Loucy (cell line): ENCODE data around the gene SPINT2.

Experiments
- H2AFZ ChIP-seq: fragments of 200-600 bp; sonication (generic); 2 replicates; pipeline ENCODE4 v1.6.0; 2016; ENCODE audit warnings: antibody characterized with exemption, mild to moderate bottlenecking, low read length, moderate library complexity
- H3F3A ChIP-seq: fragments of 200-600 bp; 2 replicates; pipeline ENCODE4 v1.6.0; 2016; ENCODE audit warnings: antibody characterized with exemption, low read depth, mild to moderate bottlenecking
- H3K27me3 ChIP-seq: fragments of 200-600 bp; sonication (generic); 2 replicates; pipeline ENCODE4 v1.6.1; 2014; ENCODE audit warnings: low read length, mild to moderate bottlenecking; ENCODE audit not compliant: insufficient read depth, poor library complexity, severe bottlenecking
- H3K36me3 ChIP-seq: fragments of 200-600 bp; sonication (generic); 2 replicates; pipeline ENCODE4 v1.6.1; 2016; ENCODE audit warnings: low read length; ENCODE audit not compliant: insufficient read depth
- H3K4me1 ChIP-seq: fragments of 200-600 bp; sonication (generic); 2 replicates; pipeline ENCODE4 v1.5.1; 2014; ENCODE audit warnings: low read length, mild to moderate bottlenecking; ENCODE audit not compliant: insufficient read depth, poor library complexity, severe bottlenecking
- H3K4me2 ChIP-seq: fragments of 200-600 bp; sonication (generic); 2 replicates; pipeline ENCODE4 v1.6.0; 2014; ENCODE audit warnings: antibody characterized with exemption, low read length, low read depth, mild to moderate bottlenecking; ENCODE audit not compliant: poor library complexity, severe bottlenecking
- H3K4me3 ChIP-seq: fragments of 200-600 bp; sonication (generic); 2 replicates; pipeline ENCODE4 v1.5.1; 2014; ENCODE audit warnings: low read length, mild to moderate bottlenecking, mixed read lengths; ENCODE audit not compliant: poor library complexity, severe bottlenecking
- H3K79me2 ChIP-seq: fragments of 200-600 bp; sonication (generic); 2 replicates; pipeline ENCODE4 v1.6.1; 2014; ENCODE audit warnings: low read length; ENCODE audit not compliant: insufficient read depth
- H3K9ac ChIP-seq: fragments of 200-600 bp; sonication (generic); 2 replicates; pipeline ENCODE4 v1.6.0; 2014; ENCODE audit warnings: mild to moderate bottlenecking, low read depth, low read length, moderate library complexity; ENCODE audit not compliant: poor library complexity, severe bottlenecking
- H3K9me2 ChIP-seq: fragments of 200-600 bp; sonication (generic); replicated peaks from 2 replicates; pipeline ENCODE4 v1.6.1; 2016; ENCODE audit warnings: low read depth, low read length, mixed read lengths
- H3K9me3 ChIP-seq: fragments of 200-600 bp; sonication (generic); 2 replicates; pipeline ENCODE4 v1.6.1; 2014; ENCODE audit warnings: mild to moderate bottlenecking, antibody characterized with exemption, low read length, low read depth; ENCODE audit not compliant: insufficient read depth
- H4K20me1 ChIP-seq: fragments of 200-600 bp; sonication (generic); 2 replicates; pipeline ENCODE4 v1.6.0; 2014; ENCODE audit warnings: antibody characterized with exemption, low read length, mild to moderate bottlenecking; ENCODE audit not compliant: insufficient read depth, poor library complexity, severe bottlenecking
- EZH2phosphoT487 ChIP-seq: fragments of 200-600 bp; IDR thresholded peaks from 2 replicates; pipeline ENCODE4 v1.6.1; 2018; ENCODE audit warnings: antibody characterized with exemption, mild to moderate bottlenecking, moderate library complexity, borderline replicate concordance
- TF ChIP-seq, protein P1 (sequence below): fragments of 200-600 bp; sonication (generic); conservative IDR thresholded peaks from 2 replicates; pipeline ENCODE4 v1.5.1; 2014; ENCODE audit warnings: mild to moderate bottlenecking, antibody characterized with exemption, low read length

Gene SPINT2

GRCh38 chr19:38245826-38246498 lies 18.4 kb upstream of the SPINT2 start:
- Histone ChIP-seq H3K36me3 (no peaks in the 10 kb centered on the region), H4K20me1 (no peaks in the 10 kb centered on the region), H3K9me3 (no peaks in the 10 kb centered on the region), H3K4me1 (peaks cover 6% of the 10 kb centered on the region), H3K79me2 (no peaks in the 10 kb centered on the region), H3K4me3 (no peak overlapping the region), H3K9ac (no peak overlapping the region), H3K4me2 (no peak overlapping the region), H3K9me2 (no peaks in the 10 kb centered on the region), H2AFZ (no peak overlapping the region), H3K27me3 (no peaks in the 10 kb centered on the region), H3F3A (no peaks in the 10 kb centered on the region)
- TF ChIP-seq, protein P1, sequence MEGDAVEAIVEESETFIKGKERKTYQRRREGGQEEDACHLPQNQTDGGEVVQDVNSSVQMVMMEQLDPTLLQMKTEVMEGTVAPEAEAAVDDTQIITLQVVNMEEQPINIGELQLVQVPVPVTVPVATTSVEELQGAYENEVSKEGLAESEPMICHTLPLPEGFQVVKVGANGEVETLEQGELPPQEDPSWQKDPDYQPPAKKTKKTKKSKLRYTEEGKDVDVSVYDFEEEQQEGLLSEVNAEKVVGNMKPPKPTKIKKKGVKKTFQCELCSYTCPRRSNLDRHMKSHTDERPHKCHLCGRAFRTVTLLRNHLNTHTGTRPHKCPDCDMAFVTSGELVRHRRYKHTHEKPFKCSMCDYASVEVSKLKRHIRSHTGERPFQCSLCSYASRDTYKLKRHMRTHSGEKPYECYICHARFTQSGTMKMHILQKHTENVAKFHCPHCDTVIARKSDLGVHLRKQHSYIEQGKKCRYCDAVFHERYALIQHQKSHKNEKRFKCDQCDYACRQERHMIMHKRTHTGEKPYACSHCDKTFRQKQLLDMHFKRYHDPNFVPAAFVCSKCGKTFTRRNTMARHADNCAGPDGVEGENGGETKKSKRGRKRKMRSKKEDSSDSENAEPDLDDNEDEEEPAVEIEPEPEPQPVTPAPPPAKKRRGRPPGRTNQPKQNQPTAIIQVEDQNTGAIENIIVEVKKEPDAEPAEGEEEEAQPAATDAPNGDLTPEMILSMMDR, result no peak
- TF ChIP-seq EZH2phosphoT487, result no peak

GRCh38 chr19:38247126-38247525 lies 17.2 kb upstream of the SPINT2 start:
- no peaks in the 10 kb centered on the region for H3K9me3 ChIP-seq
- H3K4me3 ChIP-seq, result no peak overlapping the region
- H2AFZ ChIP-seq, result no peak overlapping the region
- TF ChIP-seq, protein P1, result no peak
- no peak for TF ChIP-seq EZH2phosphoT487
- H3K4me2 ChIP-seq, result no peak overlapping the region
- H3K36me3 ChIP-seq, result no peaks in the 10 kb centered on the region
- H4K20me1 ChIP-seq, result no peaks in the 10 kb centered on the region
- H3K4me1 ChIP-seq, result peaks cover 18% of the 10 kb centered on the region
- H3K9ac ChIP-seq, result no peak overlapping the region
- H3K9me2 ChIP-seq, result no peaks in the 10 kb centered on the region
- H3K79me2 ChIP-seq, result no peaks in the 10 kb centered on the region
- no peaks in the 10 kb centered on the region for H3F3A ChIP-seq
- H3K27me3 ChIP-seq, result no peaks in the 10 kb centered on the region

DNA sequence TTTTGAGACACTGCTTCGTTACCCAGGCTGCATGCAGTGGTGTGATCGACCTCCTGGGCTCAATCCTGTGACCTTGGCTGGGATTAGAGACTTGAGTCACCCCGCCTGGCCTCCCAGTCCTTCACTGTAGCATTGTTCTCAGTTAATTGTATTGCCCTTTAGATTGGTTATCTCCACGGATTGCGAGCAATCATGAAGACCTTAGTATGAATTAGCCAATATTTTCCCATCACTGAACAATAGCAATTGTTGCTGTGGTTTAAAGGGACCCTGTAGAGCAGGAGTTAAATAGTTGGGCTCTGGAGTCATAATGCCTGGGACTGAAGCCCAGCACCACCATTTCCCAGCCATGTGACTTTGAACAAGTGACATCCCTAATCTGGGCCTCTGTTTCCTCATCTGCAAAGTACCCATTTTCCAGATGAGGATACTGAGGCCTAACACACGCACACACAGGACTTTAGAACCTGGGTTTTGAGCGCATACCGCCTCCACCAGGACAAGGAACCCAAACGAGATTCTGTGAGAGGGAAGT lies 16.6 kb upstream of the SPINT2 start:
- H3K4me2 ChIP-seq, result no peak overlapping the region
- TF ChIP-seq, protein P1, result no peak
- TF ChIP-seq EZH2phosphoT487, result no peak
- H4K20me1 ChIP-seq, result no peaks in the 10 kb centered on the region
- no peak overlapping the region for H3K9ac ChIP-seq
- H3K36me3 ChIP-seq, result no peaks in the 10 kb centered on the region
- peaks cover 24% of the 10 kb centered on the region for H3K4me1 ChIP-seq
- H3K27me3 ChIP-seq, result no peaks in the 10 kb centered on the region
- H2AFZ ChIP-seq, result no peak overlapping the region
- no peaks in the 10 kb centered on the region for H3K9me2 ChIP-seq
- H3K79me2 ChIP-seq, result no peaks in the 10 kb centered on the region
- no peaks in the 10 kb centered on the region for H3F3A ChIP-seq
- H3K9me3 ChIP-seq, result no peaks in the 10 kb centered on the region
- no peak overlapping the region for H3K4me3 ChIP-seq
